ENCODE results near the gene ERAP2. TPM values are rescaled to one million over a fixed set of nuclear protein-coding genes. Genes with fewer than 3 reads are reported as not detected.
"Not testable (repeated sequence)": the region's sequence is repeated elsewhere in the genome, so short reads cannot be mapped to it uniquely, and the experiment has no call there.

ERAP2 gene
- total RNA-seq, 1 donor from 2014 or later, result 12.9 TPM

GRCh38 chr5:96861076-96861475 lies 15.2 kb upstream of the ERAP2 start:
- DNase-seq (ENCODE audit: low read depth), result peak; percentile 62

GRCh38 chr5:96863114-96863513 lies 13.2 kb upstream of the ERAP2 start:
- DNase-seq (ENCODE audit: low read depth), result no peak

- DNase-seq (ENCODE audit: low read depth), result no peak
These were observed 12.2 kb upstream of the ERAP2 start for GRCh38 chr5:96863949-96864584.

- no peak for DNase-seq (ENCODE audit: low read depth)
These were observed 11.3 kb upstream of the ERAP2 start for GRCh38 chr5:96864922-96865530.

GRCh38 chr5:96868603-96869371 lies 7.5 kb upstream of the ERAP2 start:
- DNase-seq (ENCODE audit: low read depth), result peak; percentile 70

- DNase-seq (ENCODE audit: low read depth), result no peak
These were observed 7.0 kb upstream of the ERAP2 start for GRCh38 chr5:96869372-96869641.

GRCh38 chr5:96870094-96871026 lies 5.9 kb upstream of the ERAP2 start:
- DNase-seq (ENCODE audit: low read depth), result no peak

- no peak for DNase-seq (ENCODE audit: low read depth)
These were observed 5.3 kb upstream of the ERAP2 start for GRCh38 chr5:96871027-96871399.

- no peak for DNase-seq (ENCODE audit: low read depth)
These were observed 4.6 kb upstream of the ERAP2 start for GRCh38 chr5:96871686-96872085.

GRCh38 chr5:96873449-96873848 lies 2.9 kb upstream of the ERAP2 start:
- DNase-seq (ENCODE audit: low read depth), result no peak

- DNase-seq (ENCODE audit: low read depth), result no peak
These were observed 1.7 kb upstream of the ERAP2 start for GRCh38 chr5:96874631-96875030.

GRCh38 chr5:96875791-96876291 lies 459 bp upstream of the ERAP2 start:
- no peak for DNase-seq (ENCODE audit: low read depth)

GRCh38 chr5:96876977-96877469 lies 723 bp downstream of the ERAP2 start:
- DNase-seq (ENCODE audit: low read depth), result not testable (repeated sequence)

GRCh38 chr5:96879665-96880064 lies 3.4 kb downstream of the ERAP2 start:
- DNase-seq (ENCODE audit: low read depth), result no peak

GRCh38 chr5:96880444-96881164 lies 4.3 kb downstream of the ERAP2 start:
- DNase-seq (ENCODE audit: low read depth), result no peak

- peak; percentile 38 for DNase-seq (ENCODE audit: low read depth)
These were observed 5.3 kb downstream of the ERAP2 start for GRCh38 chr5:96881511-96882115.

GRCh38 chr5:96883871-96884270 lies 7.6 kb downstream of the ERAP2 start:
- no peak for DNase-seq (ENCODE audit: low read depth)

GRCh38 chr5:96884995-96885394 lies 8.7 kb downstream of the ERAP2 start:
- no peak for DNase-seq (ENCODE audit: low read depth)

GRCh38 chr5:96885518-96886338 lies 9.4 kb downstream of the ERAP2 start:
- peak; percentile 66 for DNase-seq (ENCODE audit: low read depth)

Measured in myocyte (in vitro differentiated cells).